DMS53 (cell line): ENCODE measurements around the gene TRIO.

ENCODE experiments used
- DNase-seq: peaks from one replicate; lab custom pipeline; 2025; lab: John Stamatoyannopoulos, UW

TRIO gene

DNA sequence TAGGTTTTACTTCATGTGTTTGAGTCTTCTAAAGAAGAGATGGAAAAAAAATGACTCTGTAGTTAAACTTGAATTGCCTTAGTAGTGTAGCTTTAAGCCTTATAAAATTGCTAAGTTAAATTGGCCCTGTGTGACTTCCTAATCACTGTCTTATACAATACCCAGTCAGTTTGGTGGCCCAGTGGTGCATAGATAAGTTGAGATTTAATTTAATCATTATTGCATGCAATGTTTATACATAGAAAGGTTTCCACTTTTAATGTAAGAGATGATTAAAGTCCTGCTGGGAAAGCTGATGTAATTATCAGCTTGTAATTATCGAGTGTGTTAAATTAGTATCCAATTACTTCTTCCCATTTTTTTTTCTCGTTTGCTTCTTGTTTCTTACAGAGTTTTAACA, 187.1 kb downstream of the TRIO start:
- no peak for DNase-seq

DNA sequence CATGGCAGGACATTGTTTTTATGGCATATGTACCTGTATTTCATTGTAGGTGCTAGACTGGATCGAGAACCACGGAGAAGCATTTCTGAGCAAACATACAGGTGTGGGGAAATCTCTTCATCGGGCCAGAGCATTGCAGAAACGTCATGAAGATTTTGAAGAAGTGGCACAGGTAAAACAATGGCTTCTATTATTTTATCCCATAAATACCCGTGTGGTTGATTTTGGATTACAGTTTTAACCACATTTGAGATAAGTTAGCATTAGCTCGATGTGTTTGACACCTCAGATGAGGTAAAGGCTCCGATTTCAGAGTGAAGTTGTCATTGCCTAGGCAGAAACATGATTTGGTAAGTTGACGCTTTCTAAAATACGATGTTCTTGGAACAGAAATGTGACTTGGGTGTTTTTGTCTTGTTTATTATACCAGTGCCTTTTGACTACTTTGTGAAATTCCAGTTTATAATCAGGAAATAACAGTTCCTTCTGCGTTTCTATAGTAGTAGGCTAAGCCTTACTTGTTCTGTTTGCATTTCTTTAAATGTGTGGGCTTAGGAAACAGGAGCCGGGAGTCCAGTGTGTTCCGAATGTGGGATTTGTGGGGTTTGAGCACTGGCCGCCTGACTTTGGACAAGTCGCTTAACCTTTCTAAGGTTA, 187.7 kb downstream of the TRIO start:
- DNase-seq: no peak

DNA sequence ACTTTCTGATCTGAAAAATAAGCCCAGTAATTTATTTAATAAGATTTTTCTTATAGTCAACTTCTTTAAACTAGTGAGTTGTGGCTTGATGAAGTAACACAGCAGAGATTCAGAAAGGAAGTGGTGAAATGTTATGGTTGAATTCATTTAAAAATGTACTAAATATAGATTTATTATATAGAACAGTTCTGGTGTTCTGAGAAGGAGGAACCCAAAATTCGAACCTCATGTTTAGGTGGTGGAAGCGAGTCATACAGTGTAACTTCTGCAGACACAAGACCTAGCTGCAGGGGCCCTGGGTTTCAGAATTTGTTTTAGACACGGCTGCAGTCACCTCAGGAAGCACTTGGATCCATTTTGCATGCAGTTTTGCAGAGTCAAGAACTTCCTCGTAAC, 188.2 kb downstream of the TRIO start:
- DNase-seq: no peak

DNA sequence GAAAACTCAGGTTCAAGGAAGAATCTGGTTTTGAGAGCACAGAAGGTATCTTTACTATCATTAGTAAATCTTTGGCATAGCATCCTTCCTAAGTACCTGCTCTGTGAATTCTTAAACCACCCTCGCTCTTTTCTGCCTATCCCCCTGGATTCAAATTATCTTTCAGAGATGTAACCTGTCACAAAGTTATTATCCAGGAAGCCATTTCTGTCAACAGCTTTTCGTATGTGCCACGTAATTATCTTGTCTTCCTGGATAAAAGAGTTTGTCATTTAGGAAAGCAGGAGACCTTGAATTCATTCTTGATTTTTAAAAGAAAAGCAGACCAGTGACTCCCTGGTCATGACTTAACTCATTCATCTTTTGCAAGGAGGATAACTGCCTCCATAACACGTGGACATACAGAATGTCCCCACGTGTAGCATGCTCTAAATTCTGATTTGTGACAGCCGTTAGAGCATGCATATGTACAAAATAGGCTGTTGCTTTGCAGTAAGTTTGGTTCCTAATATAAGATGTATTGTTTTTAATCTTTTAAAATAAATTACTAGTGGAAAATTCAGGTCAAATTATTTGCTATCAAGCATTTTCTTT, 189.0 kb downstream of the TRIO start:
- DNase-seq: no peak

DNA sequence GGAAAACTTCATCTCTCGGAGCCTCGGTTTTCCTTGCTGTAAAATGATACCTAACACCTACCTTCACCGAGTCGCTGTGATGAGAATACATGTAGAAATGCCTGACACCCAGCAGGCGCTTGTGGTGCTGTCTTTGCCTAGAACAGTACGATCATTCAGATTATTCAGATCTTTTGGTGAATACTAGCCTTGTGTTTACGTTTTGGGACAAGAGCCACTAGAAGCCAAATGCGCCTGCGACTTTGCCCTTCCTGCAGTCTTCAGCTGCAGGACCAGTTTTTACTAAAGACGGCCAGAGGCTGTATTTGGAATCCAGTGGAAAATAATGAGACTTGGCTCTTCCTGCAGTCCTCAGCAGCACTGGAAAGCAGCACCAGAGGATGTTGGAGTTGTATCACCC, 189.6 kb downstream of the TRIO start:
- no peak for DNase-seq

DNA sequence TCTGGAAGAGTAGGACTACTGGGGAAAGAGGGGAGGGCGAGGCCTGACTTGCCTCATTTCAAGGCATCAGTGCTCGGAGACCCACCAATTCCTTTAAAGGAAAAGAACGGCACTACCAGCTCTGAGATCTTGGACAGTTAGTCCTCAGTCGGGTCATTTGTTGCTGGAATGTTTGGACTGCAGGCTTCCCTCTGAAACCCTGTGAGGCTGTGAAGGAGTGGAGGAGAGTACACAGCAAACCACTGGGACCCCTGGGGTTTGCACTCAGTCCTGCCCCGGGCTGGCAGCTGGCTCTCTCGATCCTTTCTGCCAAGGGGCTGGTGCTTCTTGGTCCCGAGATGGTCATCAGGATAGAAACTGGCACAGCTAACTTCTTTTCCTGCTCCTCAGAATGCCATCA, 194.5 kb downstream of the TRIO start:
- no peak for DNase-seq

DNA sequence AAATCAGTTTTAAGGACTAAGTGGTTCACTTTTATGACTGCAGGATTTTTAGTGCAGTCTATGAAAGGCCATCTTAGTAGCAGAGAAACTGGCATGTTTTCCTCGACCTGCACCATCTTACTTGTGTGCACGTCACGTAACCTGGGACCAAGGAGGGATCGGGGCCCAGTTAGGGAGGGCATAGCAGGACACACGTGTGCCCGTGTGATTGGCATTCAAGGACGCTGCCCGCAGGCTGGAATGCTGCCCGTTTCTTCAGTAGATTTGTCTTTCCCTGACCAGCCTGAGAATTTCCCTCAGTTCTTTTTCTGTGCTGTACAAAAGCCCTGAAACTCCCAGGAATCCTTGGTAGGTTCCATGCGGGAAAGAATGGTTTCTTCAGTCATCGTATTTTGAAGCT, 196.3 kb downstream of the TRIO start:
- DNase-seq: no peak

DNA sequence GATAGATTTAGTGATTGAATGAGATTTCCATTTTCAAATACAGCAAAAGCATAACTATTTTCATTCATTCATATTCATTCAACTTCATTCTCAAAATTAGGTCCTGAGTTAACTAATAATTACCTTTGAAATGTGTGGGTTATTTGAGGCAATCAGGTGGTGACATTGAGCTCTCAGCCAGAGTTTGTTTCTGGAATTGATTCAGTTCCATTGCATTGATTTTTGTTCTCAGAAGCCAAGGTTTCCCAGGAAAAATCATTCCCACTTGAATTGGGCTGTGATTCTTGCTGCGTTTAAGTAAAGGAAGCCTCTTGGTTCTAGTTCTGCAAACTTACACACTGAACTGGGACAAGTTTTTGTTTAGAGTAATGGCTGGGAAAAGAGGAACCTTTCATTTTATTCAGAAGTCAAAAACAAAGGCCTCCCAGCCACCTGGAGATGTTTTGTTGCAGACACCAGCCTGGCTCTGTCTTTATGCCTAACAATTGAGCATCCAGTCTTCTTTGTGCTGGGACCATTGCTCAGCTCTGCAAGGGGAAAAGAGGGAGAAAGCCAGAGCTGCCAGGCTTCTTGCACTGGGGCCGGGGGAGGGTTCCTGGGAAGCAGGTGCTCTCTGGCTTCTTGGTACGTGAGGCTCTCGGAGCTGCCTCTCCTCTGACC, 198.6 kb downstream of the TRIO start:
- DNase-seq: no peak

DNA sequence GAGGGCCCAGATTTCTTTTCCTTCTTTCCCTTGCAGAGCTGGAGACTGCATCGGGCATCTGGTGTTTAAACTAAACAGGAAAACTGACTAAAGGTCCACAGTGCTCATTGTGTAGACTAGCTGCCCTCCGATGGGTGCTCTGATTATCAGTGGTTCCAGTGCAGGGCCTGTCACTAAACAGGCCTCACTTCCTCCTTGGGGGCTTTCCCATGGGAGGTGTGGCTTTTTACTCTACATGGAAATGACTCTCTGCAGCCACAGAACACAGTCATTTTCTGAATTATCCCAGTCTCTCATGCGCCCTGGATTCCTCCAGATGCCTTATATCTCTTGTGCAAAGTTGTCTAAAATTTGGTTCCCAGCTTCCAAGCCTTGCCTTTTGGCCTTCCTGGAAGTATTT, 199.2 kb downstream of the TRIO start:
- no peak for DNase-seq

DNA sequence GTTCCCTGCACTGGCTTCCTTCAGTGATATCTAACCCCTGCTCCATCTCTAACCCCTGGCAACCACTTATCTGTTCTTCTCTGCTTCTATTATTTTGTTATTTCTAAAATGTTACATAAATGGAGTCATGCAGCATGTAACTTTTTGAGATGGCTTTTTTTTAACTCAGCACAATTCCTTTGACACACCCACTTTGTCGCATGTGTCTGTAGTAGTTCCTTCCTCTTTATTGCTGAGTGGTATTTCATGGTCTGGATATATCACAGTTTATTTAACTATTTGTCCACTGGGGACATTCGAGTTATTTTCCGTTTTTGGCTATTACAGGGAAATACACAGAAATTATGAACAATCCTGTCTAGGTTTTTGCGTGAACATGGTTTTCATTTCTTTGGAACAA, 200.2 kb downstream of the TRIO start:
- DNase-seq: no peak

DNA sequence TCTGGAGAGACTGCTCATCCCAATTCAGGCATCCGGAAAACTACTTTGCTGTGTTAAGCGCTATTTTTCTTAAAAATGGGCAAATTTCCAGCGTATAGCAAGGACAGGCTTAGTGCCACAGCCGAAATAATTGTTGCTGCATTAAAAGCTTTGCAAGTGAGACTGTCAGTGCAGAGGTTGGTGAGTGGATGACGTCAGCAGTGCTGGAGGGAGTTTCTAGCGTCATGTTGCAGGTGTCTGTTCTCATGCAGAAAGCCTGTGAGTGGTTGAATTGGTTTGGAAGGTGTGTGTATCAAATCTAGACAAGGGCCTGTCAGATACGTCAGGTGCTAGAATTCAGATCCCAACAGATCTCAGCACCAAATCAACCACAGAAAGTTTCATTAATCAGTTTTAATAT, 204.4 kb downstream of the TRIO start:
- DNase-seq: peak; percentile 42

DNA sequence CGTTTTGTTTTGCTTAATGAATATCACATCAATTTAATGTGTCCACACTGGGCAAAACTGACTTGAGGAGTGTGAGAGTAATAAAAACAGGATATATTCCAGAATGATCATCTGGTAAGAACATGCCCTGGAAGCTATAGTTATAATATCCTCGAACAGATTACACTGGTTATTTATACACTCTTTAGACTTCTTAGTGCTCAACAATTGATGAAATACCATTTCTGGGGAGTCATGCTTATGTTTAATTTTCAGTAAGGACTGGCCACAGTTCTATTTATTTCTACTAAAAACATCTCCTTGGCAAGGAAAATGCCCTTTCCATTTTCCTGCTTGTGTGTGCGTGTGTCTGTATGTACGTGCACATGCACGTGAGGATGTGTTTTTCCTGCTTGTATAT, 205.0 kb downstream of the TRIO start:
- DNase-seq: no peak

DNA sequence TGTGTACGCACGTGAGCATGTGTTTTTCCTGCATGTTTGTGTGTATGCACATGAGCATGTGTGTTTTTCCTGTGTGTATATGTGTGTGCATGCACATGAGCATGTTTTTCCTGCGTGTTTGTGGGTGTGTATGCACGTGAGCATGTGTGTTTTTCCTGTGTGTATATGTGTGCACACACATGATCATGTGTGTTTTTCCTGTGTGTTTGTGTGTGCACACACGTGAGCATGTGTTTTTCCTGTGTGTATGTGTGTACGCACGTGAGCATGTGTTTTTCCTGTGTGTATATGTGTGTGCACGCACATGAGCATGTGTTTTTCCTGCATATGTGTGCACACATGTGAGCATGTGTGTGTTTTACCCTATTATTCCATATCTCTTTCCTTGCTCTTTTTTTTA, 205.9 kb downstream of the TRIO start:
- DNase-seq: no peak

DNA sequence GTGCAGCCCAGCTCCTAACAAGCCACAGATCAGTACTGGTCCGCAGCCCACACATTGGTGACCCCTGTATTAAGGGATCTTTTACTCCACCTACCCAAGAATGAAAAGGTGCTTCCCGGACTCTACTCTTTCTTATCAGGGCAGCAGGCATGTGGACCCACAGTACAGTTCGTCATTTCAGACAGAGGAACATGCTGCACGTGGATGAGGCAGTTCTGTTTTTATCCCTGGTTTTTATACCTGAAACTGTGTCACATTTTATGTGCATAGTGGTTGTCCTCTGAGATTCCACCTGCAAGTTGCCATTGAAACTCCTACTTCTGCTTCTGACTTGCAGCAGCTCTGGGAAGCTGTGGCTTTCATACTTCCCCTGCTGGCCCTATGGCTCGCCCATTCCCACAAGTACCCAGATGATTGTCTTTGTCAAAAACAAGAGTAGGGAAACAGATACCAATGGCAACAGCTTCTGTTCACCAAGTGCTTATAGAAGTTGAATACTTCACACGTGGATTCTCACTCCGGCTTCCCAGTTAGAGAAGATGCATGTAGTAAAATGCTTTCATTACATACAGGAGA, 208.0 kb downstream of the TRIO start:
- no peak for DNase-seq

DNA sequence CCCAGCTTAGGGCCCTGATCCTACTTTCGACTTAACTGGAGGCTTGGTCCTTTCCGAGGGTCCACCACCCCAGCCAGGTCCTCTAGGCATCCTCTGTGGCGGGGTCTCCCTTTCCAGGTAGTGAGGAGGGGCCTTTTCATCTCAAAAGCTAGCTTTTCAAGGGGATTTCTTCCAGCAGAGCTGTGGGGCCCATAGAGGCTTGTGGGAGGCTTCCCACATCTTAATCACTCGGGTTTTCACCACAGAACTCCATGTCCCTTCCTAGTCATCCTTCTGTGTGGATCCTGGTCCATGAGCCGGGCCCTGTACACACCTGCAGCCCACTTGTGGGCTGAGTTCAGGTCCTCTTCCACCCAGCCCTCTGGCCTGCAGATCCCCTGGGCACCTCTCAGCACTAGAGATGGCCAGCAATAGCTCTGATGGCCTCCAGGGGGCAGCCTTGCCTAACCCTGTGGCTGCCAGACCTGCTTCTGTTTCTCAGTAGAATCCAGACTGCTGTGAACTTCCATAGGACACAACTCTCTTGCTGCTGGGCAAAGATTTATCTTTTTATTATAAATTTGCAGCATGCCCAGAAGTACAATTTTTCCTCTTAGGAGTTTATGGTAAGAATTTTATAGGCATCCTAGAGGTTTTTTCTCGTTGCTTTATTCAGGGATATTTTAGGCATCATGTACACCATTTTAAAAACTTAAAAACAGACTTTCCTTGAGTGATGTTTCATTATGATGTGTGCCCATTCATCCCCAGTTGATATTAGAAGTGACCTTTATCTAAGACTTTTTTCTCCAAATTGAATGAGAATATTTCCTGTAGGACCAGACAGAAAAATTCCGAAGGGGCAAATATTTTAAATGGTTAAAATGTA, 208.9 kb downstream of the TRIO start:
- peak; percentile 83 for DNase-seq

DNA sequence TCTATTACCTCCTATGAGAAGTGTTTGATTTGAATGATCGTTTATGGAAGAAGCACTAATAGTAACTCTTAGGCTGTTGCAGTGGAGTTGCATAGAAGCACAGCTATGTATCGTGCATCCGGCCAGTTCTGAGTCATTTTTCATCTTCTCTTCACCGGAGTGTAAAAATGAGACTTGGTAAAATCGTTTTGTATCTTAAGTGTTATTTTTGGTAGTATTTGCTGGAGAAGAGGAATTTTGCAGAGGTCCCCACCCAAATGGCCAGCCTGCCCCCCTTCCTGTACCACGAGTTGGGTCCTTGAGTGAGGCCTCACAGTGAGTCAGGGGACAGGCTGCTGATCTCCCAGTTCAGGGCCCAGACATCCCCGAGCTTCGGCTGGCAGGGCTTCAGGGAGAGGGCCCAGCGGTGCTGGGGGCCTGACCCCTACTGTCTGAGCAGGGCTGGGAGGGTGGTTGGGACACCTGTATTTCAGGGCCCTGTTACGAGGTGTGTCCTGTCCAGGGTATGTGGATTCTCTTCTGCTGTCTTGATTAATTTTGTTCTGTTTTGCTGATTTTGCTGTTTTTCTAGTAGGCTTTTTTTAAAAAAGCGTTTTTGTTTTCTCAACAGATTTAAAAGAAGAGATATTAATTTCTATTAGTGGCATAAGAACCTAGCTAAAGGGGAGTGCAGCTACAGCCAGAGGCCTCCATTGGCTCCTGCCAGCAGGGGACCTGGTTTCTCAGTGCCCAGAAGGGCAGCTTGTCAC, 210.8 kb downstream of the TRIO start:
- DNase-seq: no peak

DNA sequence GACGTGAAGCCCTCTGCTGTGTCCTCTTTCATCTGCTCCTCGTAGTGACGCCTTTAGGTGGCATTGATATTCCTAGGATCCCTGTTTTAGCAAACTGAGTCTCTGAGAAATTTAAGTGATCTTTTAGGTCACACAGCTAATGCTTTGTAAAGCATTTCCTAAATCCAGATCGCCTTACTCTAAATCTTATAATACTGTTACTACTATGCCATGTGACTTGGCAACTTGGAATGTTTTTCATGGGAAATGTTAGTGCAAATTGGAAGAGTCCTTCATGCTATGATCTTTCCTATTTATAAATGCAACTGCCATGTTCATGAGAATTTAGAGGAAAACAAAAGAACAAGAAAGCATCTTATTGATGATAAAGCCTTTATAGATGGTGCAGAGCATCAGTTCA, 212.2 kb downstream of the TRIO start:
- no peak for DNase-seq

DNA sequence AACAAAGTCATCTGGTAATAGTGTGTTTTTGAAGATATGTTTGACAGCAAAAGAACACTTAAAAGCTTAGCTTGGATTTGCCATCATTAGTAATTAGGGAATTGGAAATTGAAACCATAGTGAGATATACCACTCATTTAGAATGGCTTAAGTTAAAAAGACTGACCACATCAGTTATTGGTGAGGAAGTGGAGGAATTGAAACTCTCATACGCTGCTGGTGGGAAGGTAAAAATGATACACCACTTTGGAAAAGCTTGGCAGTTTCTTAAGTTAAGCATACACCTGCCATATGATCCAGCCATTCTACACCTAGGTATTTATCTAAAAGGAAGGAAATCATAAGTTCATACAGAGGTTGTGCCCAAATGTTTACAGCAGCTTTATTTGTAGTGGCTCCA, 213.2 kb downstream of the TRIO start:
- no peak for DNase-seq

DNA sequence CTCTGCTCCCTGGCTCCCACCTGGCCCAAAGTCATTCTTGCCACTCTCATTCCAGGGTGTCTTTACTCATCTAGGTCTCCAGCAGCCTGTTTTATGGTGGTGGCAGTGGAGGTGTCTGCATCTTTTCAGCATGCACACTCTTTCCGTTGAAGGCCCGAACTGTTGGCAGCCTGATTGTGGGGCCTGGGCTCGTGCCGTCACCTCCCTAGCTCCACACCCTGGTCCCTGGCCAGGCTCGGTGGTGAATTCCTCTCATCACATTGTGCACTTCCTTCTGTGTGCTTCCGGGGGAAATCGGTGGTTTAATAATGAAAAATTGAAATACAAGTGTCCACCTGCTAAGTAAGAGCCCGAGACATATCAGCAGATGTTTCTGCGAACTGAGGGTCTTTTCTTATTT, 214.3 kb downstream of the TRIO start:
- DNase-seq: no peak

DNA sequence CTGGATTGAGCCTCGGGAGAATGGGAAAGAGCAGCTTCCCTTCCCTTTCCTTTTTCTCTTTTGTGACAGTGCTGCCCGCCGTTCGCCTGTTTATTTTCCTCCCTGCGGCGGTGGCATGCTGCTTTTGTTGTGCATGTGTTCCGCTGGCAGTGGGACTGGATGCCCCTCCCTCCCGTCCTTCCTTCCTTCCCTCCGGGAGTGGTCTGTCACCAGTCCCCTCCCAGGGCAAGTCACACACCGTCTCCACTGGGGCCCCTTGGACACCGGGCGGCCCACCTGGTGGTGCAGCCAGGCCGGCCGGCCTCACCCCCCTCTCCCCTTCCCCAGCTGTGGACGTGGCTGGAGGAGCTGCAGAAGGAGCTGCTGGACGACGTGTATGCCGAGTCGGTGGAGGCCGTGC, 214.7 kb downstream of the TRIO start:
- no peak for DNase-seq

DNA sequence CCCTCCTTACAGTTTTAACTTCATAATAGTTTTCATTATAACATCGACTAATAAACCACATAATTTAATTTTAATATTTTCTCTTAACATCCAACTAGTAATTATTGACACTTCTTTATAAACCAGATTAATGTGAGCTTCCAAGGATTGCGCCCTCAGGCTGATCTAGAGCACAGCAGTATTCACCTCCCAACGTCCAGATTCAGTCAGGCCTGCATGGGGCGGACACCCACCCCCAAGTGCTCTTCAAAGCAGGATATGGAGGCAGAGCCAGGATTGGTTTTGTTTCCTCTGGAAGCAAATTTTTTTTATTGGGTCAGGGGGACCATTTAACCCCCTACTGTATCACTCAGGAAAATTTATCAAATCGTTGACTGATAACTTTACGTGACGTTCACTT, 215.4 kb downstream of the TRIO start:
- no peak for DNase-seq
